ENCODE measurements around the gene LRP2.
"Not testable (repeated sequence)": the region's sequence is repeated elsewhere in the genome, so short reads cannot be mapped to it uniquely, and the experiment has no call there.

LRP2 gene

DNA sequence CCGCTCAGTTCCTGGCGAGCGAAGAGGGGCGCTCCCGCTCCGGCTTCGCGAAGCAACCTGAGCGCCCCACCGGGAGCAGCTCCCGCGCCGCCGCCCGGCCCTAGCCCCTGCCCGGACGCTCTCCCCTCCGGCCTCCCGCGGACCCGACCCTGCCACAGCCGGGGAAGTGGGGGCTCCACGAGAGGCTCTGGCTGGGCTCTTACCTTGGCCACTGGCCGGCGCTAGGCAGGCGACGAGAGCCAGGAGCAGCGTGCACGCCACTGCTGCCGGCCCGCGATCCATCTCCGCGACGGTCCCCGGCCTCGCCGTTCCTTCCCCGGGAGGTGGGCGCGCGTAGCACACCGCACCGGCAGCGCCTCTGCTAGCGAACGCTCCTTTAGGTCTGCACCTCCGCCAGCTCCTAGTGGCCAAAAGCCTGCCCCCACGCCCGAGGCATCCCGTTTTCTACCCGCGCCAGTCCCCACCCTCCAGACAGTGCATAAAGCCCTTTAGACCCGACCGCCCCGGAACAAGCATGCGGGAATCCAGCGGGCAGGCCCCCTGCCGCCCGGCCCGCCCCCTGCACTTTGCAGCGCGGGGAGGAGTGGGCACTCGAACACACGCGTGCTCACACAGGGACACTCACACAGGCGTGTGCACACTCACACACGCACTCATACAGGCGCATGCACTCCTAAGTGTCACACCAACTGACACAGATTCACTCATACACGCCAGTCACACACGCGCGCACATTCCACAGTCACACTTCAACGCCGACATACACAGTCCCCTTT is at the start of gene LRP2:
LRP2 (minus strand) TSS at position 417 of the 776 bp plus-strand sequence; CDS start at position 282, 135 bp downstream.
- DNase-seq (ENCODE audit: low read depth): no peak

DNA sequence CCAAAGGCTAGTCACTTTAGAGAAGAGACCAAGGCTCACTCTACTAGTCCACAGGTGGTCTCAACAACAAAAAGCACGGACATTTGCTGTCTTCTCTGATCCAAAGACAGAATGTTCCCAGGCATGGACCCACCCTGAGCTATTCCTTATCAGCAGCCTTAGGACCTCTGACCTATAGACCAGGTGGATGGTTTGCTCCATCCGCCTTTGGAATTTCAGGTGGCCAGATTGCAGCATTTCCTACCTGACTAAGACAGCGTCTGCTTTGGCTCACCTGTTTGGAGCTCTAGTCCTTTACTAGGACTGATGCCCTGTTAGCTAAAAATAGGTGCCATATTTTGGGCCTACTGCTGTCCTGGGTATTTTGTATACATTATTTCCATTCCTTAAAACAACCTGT is 44.6 kb upstream of the LRP2 start:
- no peak for DNase-seq (ENCODE audit: low read depth)

DNA sequence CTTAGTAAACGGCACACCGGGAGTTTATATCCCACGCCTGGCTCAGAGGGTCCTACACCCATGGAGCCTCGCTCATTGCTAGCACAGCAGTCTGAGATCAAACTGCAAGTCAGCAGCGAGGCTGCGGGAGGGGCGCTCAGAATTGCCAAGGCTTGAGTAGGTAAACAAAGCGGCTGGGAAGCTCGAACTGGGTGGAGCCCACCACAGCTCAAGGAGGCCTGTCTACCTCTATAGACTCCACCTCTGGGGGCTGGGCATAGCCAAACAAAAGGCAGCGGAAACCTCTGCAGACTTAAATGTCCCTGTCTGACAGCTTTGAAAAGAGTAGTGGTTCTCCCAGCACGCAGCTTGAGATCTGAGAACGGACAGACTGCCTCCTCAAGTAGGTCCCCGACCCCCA is 37.2 kb upstream of the LRP2 start:
- not testable (repeated sequence) for DNase-seq (ENCODE audit: low read depth)

DNA sequence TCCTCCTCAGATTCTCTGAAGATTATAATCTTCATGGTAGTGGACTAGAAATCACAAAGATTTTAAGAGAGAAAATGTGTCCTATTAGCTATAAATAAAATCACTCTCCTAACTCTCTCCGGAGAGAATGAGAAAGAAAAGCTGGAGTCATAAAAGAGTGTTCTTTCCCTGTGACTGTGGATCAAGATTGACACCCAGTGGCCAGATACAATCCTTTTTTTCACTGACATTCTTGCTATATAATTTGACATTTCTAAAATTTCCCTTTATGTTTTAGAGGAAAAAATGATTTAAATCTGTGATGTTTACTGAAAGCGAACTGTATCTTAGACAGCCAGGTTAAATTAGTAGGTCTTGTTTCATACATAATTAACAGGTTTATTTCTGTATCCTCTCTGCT is 35.4 kb upstream of the LRP2 start:
- DNase-seq (ENCODE audit: low read depth): no peak

DNA sequence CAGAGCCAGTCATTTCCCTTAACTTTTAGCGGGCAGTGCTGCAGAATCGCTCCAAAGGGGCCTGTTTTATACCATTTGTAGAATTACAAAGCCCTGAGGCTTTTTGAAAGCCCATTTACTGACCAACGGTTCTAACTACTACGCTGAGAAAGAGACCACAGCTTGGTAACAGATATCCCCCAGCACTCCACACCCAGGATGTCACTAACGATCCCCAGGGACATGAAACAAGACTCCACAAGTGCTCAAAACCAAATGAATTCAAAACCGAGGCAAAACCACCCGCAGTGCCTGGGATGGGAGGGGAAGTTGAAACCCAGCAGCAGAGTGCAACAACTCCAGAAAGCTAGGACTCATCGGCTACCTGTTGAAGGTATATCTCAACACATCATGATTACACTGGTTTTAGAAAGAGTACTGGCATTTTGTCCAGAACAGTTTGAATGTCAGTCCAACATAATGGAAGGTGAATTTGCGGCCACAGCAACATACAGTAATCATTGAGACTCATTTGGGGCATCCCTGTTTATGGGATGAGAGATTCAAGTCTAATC is 33.6 kb upstream of the LRP2 start:
- DNase-seq (ENCODE audit: low read depth): no peak

DNA sequence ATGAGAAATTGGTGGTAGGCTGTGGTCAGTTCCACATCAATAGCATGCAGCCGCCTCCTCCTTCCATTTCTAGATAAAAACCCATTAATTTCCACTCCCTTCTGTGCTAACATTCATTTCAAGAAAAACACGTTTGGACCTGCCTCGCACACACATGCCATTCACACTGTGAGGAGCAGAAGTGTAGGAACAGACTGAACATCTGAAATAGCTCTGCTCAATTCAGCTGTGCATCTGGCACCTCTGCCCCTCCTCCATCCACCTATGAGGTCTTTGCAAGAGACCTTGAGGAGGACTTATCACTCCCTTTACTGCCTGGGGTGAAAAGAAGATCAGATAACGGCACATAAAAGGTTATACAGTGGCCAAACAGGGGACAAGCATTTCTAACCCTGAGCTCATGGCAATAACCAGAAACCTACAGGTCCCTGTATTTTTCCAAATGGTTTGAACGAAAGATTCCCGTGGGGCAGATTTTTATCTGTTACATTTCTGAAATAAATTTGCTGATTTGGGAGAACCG is 30.8 kb upstream of the LRP2 start:
- no peak for DNase-seq (ENCODE audit: low read depth)

DNA sequence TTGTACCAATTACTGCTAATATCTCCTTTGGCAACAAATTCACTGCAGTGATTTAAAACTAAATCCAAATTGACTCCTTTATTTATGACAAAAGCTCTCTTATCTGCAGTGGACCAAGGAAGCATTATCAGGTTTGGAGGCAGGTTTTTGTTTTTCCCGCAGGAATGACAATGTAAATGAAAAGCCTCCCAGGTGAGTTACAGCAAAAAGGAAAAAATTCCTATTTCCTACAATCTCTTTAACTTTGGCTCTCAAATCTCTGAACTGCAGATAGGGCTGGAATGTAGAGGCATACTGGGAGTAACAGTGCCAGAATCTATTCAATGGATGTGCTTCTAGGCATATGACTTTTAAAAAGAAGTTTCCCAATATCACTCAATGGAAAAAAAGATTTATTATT is 28.9 kb upstream of the LRP2 start:
- DNase-seq (ENCODE audit: low read depth): no peak

DNA sequence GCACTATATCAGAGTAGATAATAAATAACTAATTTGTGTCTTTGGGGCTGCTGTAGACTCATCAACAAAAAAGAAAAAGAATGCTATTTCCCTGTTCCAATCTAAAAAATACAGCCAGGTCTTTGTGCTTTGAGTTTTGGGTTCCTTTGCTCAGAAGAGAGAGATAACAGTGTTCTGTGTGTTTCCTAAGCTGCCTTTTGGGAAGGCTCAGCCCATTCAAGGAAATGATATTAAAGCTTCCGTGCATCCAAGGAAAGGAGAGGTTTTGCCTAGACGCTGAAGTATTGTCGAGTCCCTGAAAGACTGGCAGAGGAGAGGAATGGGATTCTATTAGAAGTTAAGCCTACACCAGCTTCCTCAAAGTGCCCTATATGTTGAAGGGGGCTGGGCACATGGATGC is 25.8 kb upstream of the LRP2 start:
- DNase-seq (ENCODE audit: low read depth): no peak

DNA sequence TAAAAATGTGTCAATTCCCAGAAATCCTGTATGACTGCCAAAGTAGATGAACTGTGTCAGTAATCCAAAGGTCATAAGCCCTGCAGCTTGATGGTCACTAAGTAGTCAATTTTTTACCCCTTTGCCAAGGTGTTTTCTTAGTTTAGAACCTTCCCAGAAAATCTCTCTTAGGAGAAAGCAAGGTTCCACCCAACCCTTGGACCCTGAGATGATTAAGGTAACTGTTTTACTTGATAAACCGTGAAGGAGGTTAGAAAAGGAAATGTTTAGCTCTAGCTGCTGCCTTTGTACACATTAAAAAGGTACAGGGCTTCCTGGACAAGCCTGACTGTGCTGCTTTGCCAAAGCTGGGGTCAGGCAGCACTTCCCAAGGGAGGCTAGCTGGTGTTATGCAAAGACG is 24.4 kb upstream of the LRP2 start:
- DNase-seq (ENCODE audit: low read depth): no peak

DNA sequence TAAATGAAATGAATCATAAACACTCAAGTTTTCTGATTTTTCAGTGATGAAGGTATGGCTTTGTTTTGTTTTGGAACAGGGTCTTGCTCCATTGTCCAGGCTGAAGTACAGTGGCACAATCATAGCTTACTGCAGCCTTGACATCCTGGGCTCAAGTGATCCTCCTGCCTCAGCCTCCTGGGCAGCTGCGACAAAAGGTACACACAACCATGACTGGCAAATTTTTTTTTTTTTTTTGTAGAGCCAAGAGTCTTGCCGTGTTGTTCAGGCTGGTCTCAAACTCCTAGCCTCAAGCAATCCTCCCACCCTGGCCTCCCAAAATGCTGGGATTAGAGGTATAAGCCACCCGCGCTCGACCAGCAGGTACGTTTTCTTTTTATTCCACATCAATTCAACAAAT is 22.5 kb upstream of the LRP2 start:
- DNase-seq (ENCODE audit: low read depth): no peak

DNA sequence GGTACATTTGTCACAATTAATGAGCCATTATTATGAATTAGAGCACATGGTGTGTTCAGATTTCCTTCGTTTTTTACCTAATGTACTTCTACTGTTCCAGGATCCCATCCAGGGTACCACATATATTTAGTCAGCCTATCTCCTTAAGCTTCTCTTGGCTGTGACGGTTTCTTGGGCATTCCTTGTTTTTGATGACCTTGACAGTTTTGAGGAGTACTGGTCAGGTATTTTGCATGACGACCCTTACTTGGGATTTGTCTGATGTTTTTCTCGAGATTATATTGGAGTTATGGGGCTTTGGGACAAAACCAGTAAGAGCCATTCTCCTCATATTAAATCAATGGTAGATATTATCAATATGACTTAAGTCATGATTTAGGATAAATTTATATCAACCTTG is 10.2 kb upstream of the LRP2 start:
- DNase-seq (ENCODE audit: low read depth): no peak

DNA sequence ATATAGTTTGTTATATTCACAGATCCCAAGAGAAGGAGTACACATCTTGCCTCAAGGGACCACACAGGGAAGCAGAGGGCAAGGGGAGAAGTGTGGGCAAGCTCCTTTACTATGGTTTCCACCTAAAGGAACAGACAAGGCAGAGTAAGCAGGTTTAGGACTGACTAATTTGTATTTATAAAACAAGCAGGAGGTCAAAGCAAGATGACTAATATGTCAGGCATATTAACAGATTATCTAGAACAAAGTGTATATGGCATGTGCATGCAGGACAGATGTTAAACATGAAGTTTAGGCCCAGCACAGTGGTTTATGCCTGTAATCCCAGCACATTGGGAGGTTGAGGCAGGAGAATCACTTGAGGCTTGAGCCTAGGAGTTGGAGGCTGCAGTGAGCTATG is 3.7 kb upstream of the LRP2 start:
- DNase-seq (ENCODE audit: low read depth): no peak

DNA sequence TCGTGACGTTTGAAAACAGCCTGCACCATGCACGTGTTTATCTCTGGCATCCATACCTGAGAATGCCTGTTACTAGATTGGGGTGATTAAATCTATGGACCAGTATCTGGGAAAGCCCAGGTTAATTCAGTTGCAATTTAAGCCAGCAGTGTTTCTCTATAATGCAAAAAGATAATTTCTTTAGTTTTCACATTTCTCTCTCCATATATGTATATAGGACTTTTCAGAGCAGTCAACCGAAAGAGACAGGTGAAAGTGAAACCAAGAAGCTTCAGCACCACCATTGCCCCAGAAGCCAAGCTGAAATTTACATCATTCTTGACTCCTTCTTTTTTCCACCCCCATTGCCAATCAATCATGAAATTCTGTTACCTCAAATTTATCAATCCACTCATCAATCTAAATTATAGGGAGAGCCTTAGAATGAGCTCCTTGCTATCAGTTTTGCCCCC is 2.7 kb upstream of the LRP2 start:
- DNase-seq (ENCODE audit: low read depth): no peak

DNA sequence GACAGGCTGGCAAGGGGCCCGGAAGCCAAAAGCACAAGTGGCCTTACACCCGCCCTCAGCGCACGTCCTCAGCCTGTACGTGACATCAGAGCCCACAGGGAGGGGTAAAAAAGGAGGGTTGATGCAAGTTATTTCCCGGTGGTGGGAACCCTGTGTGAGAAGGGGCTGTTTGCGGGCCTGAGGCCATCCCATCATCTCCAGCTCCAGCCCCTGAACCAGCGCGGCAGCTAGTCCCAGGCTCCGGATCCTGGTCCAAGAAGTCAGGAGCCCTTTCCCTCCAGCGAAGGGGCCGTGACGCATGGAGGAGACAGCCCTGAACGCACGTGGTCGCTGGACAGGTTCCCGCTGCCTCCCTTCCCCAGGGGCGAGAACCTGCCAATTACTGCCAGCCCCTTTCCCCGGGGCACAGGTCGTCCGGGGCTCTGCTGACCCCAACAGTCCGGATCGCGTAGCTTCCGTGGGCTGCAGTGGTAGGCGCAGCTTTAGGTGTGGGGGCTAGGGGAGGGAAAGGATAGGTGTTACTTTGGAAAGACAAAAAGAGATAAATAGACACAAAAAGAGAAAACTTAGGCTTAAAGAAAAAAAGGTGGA is 1.3 kb upstream of the LRP2 start:
- DNase-seq (ENCODE audit: low read depth): no peak

DNA sequence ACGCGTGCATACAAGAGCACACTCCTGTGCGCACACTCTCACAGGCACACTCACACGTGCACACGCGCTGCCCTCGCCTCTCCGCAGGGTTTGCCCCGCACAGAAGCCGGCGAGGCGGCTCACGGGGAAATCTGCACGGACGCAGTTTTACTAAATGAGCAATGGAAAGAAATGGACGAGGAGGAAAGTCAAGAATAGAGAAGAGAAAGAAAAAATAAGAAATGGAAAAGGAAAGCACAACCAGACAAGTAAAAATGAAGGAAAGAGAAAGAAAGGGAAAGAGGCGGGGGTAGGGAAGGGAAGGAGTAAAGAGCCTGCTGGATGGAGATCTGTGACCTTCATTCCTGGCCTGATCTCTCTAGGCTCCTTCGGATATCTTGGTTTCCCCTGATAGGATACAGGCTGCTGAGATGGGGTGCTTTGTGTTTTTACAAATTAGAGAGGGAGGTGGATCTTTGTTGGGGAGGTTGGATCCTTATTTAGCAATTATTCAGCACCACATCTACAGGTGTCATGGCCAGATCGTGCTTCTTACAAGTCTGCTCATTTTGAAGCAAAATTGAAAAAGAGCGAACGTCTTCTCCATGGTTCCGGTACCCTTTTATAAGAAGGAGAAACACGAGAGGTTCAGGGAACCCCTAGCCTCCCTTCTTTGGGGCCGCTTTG is 693 bp upstream of the LRP2 start:
- no peak for DNase-seq (ENCODE audit: low read depth)

DNA sequence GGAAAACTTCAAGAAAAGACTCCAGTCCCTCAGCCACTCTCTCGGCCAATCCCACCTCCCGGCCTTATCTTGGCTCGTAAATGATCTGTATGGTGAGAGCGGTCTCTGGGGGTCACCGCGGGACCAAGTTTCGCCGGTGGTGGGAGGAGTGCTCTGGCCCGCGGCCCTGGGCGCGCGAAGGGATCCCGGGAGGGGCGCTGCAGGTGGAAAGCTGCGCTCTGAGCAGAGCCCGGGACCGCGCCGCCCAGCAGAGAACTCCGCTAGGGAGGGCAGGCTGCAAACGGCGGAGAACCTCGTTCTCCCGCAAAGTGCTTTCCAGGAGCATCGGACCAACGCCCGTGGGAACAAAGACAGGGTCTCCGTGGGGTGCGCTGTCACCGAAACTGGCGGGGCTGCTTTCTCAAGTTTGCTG is 622 bp downstream of the LRP2 start:
- DNase-seq (ENCODE audit: low read depth): no peak

DNA sequence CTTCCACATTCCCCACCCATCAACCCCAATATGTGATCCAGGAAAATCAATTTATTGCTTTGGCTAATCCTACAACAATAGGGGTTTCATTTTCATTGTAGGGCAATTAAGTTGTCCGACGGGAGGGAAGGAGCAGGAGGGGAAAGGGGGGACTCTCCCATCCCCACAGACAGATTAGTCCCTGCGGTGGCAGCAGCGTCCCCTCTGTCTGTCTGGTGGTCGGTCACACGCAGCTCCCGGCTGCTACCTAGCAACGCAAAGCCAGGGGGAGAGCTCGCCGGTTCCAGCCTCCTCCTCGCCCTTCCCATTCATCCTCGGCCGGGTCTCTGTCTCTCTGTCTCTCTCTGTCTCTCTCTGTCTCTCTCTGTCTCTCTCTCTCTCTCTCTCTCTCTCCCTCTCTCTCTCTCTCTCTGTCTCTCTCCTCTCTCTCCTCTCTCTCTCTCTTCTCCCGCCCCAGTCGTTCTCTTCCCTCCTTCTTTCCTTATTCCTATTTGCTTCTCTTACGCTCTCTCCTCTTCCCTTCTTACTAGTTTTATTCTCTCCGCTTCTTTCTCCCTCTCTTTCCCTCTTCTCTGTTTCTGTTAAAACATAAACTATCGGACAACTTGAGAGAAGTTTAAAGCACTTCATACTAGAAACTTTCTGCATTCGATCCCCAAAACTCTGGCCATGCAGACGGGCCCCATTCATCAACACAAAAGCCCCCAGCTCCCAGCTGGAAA is 1.2 kb downstream of the LRP2 start:
- no peak for DNase-seq (ENCODE audit: low read depth)

DNA sequence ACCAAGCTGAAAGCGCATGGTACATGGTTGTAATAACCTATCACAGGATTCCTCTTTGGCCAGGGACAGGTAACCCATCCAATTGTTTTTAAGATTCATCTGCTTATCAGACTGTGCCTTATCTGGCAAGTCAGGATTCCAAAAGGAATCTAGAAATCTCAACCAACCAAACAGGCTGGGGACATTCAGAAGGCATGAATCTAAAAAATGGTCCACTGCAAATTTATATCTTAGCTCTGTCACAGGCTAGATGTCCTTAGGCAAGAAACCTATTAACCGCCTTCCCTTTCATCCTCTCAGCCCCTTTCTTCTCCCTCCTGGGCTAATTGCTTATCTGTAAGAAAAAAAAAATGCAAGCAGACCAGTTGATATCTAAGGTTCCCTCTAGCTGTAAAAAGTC is 4.3 kb downstream of the LRP2 start:
- DNase-seq (ENCODE audit: low read depth): no peak

DNA sequence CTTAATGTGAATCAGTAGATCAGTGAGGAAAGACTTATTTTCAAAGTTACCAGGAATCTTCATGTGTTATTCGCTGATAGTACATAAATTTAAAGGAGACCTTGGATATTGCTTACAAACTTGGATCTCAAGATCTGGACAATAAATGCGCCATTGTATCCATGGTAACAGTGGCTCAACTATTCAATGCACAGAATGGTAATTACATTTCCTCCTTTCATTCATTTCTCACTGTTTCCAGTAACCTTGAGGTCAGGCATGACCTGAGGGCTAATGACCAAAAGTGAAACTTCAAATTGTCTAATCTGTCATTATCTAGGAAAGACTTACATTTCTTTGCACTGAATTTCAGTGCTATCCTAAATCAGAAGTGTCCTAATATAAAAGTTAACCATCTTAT is 8.1 kb downstream of the LRP2 start:
- no peak for DNase-seq (ENCODE audit: low read depth)

DNA sequence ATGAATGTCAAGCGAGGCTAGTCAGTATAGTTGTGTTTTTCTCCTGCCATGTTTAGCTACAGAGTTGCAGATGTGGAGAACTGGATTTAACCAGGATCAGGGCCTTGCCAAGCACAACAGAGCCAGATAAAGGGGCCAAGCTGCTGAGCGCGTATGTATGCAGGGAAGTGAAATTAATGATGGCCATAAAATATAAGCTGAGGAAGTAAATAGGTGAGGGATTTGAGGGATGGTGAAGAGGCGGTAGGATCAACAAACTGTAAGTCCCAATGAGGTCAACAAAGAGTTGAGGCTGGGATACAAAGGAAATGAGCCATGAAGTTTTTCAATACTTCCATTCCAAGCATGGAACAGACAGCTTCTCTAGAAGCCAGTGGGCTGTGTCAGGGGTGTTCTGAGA is 10.6 kb downstream of the LRP2 start:
- no peak for DNase-seq (ENCODE audit: low read depth)

DNA sequence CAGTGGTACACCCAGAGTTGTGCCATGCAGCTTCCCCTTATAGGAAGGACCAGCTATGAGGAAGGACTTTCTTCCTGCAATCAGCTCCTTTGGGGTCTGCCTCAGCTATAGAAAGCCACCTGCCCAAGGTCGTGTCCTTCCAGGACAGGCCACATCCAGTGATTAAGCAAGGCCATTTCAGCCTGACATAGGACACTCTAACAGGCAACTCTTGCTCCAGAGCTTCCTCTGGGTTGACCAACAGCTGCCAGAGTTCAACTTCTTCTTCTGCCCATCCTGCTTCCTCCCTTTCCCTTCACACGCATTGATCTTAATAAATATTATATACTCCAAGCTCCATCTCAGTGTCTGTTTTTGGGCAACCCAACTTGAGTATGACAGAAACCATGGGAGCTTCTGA is 12.8 kb downstream of the LRP2 start:
- DNase-seq (ENCODE audit: low read depth): no peak

DNA sequence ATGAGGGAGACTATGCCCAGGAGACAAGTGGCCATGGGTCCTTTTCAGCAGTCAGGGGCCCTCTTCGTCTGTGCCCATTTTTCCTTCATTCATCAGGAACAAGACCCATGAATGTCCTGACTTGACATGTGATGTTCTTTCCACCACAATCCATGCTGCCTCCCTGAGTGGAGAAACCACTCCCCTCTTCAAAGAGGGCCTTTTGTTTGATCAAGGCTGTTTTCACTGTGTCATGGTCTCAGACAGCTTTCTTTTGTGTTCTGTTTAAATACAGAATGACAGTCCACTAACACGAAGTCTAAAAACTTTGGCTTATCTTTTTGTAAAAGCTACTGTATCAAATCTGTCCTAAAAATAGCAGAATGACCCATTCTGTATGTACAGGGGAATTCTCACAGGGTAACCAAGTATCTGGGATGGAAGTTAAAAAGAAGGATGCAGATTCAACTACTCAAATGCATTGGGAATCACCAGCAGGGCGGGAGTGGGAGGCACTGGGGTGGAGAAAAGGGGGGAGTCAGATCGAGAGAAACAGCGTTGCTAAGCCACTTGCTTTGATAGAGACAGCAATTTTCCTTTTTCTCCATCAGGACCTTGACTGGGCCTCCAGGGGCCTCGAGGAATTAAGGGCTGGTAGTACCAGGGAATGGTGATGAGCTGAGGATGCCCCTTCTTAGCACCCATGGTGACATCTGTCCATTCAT is 13.9 kb downstream of the LRP2 start:
- DNase-seq (ENCODE audit: low read depth): no peak

All from stimulated activated CD8-positive, alpha-beta memory T cell treated with anti-CD3 and anti-CD28 coated beads, Interleukin-12 subunit alpha, Interleukin-12 subunit beta, amount 100 ng/mL, for 1 hour (primary cell).